Brain microvascular endothelial cell (primary cell): ENCODE results near the gene GPER1.
"Not testable (repeated sequence)": the region's sequence is repeated elsewhere in the genome, so short reads cannot be mapped to it uniquely, and the experiment has no call there.

Experiments
- DNase-seq: peaks from one replicate; pipeline ENCODE4 v3.0.0-alpha.2; 2020
- H3K27ac ChIP-seq: fragments of 250-450 bp; sonication (Bioruptor Pico); 2 replicates; pipeline ENCODE4 v1.5.1; 2020; ENCODE audit warnings: mild to moderate bottlenecking, moderate library complexity
- H3K27me3 ChIP-seq: fragments of 250-450 bp; sonication (Bioruptor Pico); replicated peaks from 2 replicates; pipeline ENCODE4 v1.5.1; 2020; ENCODE audit warnings: mild to moderate bottlenecking
- H3K36me3 ChIP-seq: fragments of 250-450 bp; sonication (Bioruptor Pico); replicated peaks from 2 replicates; pipeline ENCODE4 v1.5.1; 2020; ENCODE audit warnings: mild to moderate bottlenecking
- H3K4me3 ChIP-seq: 2 replicates; pipeline ENCODE4 v1.5.1; 2011; ENCODE audit warnings: low read depth, mild to moderate bottlenecking, control low read depth, low read length, moderate library complexity
- in situ Hi-C: cut with HindIII; loops from 2 replicates; pipeline ENCODE4 v1.10.0; 2017; ENCODE audit warnings: low sequenced_read_pairs, low pct_ligation_motif_present
- TF ChIP-seq, protein P1 (sequence below): IDR thresholded peaks from 2 replicates; pipeline ENCODE4 v1.5.1; 2011; ENCODE audit warnings: low read depth, mild to moderate bottlenecking, moderate library complexity, low read length, control low read depth, inconsistent platforms; ENCODE audit errors: missing control alignments

GPER1 gene

DNA sequence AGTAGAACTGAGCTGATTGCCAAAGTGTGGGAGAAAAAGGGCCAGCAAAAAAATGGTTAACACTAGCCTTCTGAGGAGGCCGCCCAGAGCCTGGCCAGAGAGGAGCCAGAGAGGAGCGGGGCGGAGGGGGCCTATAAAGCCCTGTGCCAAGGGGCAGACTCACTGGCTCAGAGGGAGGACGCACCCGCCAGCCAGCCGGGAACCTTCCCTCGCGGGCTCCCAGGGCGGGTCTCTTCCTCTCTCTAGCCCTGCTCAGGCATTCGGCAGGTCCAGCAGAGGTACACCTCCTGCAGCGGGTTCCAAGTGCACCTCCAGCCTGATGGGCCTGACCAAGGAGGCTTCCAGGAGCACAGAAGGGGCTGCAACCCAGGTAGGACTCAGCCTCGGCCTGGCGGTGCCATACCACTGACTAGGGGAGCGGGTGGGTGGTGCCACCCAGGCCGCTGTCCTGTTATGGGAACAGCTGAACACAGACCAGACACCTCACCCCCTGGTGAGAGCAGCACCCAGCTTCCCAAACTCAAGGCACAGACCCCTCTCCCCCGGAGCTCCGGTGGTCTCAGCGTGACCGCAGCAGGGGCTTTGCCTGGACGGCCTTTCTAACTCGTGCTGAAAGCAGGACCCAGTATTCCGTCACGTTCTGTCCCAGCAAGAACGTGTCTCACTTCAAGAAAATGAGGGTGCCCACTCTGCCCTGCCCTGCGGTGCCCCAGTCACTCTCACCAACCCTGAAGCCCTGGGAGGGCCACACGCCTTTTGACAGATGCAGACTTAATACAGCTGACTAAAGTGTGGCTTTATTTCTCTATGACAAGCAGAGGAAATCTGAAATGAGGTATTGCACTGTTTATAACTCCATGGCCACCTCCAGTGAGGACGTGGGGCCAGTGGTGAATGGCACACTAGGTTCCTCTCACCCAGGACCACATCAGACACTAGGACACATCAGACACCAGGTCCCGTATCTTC is at the start of gene GPER1:
TSS of gene GPER1 (plus strand) at position 162 of the 969 bp plus-strand sequence. CDS start 3,616 bp downstream, outside the sequence.
- Histone ChIP-seq H3K27me3 (no peaks in the 10 kb centered on the region), H3K4me3 (peak within 1 kb of the TSS; percentile 56), H3K36me3 (peaks cover 2% of the 10 kb centered on the region), H3K27ac (peak within 1 kb of the TSS; percentile 79)
- TF ChIP-seq, protein P1, sequence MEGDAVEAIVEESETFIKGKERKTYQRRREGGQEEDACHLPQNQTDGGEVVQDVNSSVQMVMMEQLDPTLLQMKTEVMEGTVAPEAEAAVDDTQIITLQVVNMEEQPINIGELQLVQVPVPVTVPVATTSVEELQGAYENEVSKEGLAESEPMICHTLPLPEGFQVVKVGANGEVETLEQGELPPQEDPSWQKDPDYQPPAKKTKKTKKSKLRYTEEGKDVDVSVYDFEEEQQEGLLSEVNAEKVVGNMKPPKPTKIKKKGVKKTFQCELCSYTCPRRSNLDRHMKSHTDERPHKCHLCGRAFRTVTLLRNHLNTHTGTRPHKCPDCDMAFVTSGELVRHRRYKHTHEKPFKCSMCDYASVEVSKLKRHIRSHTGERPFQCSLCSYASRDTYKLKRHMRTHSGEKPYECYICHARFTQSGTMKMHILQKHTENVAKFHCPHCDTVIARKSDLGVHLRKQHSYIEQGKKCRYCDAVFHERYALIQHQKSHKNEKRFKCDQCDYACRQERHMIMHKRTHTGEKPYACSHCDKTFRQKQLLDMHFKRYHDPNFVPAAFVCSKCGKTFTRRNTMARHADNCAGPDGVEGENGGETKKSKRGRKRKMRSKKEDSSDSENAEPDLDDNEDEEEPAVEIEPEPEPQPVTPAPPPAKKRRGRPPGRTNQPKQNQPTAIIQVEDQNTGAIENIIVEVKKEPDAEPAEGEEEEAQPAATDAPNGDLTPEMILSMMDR: no peak
- in situ Hi-C loops: no loop called here
- DNase-seq: no peak

DNA sequence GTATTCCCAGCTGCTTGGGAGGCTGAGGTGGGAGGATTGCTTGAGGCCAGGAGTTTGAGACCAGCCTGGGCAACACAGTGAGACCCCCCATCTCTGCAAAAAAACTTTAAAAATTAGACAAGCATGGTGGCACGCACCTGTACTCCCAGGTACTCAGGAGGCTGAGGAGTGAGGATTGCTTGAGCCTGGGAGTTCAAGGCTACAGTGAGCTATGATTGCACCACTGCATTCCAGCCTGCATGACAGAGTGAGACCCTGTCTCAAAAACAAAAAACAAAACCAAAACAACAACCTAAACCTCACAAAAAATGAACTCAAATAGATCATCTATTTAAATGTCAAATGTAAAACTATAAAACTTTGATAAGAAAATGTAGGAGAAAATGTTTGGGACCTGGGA is 47.7 kb upstream of the GPER1 start:
- in situ Hi-C loops, DNase-seq, H3K4me3 ChIP-seq, H3K27me3 ChIP-seq, H3K36me3 ChIP-seq, H3K27ac ChIP-seq: not testable (repeated sequence)

DNA sequence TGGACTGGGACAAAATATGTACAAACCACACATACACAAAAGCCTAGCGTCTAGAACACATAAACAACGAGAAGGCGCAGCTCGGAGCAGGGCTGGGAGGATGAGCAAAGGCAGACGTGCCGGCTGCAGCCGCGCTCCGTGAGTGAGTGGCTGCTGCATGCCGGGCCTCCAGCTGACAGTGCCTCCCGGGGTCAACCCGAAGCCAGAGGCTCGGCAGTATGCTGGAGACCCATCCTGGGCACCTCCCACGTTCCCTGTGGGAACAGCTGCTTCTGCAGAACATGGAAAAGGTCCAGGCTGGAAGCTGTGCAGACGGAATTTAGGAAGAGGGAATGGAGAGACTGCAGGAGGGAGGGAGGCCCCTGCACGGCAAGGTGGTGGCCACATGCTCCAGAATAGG is 47.1 kb upstream of the GPER1 start:
- Histone ChIP-seq H3K27me3 (no peaks in the 10 kb centered on the region), H3K4me3 (no peak overlapping the region), H3K36me3 (no peaks in the 10 kb centered on the region), H3K27ac (no peak overlapping the region)
- peak; percentile 52 for DNase-seq
- TF ChIP-seq, protein P1: no peak
- in situ Hi-C loops: no loop called here

DNA sequence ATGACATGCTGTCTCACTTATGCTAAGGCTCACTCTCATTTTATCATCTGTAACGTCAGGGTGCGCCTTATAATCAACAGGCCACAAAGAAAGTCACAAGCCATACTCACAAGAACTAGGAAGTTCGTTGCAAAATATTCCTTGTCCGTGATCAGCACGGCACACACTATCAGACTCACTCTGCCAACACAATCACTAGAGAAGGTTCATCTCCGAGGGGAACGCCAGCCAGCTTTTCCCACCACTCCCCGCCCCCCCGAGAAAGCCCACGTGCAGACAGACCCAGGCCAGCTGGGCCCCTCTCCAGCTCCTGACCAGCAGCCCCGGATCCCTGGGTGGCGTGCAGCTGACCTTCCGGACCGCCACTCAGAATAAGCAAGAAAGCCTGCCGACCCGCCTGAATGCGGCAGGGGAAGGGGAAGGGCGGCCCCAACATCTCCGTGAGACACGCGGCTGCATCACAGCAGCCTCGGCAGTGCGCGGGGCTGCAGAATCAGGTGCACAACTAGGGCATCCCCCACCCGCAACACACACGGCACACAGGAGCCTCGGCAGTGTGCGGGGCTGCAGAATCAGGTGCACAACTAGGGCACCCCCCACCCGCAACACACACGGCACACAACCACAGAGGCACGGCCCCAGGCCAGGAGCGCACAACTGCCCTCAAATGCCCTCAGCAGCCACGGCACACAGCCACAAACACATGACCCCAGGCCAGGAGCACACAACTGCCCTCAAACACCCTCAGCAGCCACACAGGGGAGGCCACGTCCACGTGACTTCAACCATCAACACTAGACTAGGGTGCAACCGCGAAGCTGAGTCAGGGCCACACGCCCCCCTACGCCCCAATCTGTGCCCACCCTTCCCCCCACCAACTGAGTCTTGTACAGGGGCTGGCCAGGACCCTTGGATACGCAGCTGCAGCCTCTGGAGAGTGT is 46.1 kb upstream of the GPER1 start:
- H3K4me3 ChIP-seq: no peak overlapping the region
- H3K27me3 ChIP-seq: no peaks in the 10 kb centered on the region
- no peak for DNase-seq
- in situ Hi-C loops: no loop called here
- no peaks in the 10 kb centered on the region for H3K36me3 ChIP-seq
- no peak overlapping the region for H3K27ac ChIP-seq
- TF ChIP-seq, protein P1: no peak

DNA sequence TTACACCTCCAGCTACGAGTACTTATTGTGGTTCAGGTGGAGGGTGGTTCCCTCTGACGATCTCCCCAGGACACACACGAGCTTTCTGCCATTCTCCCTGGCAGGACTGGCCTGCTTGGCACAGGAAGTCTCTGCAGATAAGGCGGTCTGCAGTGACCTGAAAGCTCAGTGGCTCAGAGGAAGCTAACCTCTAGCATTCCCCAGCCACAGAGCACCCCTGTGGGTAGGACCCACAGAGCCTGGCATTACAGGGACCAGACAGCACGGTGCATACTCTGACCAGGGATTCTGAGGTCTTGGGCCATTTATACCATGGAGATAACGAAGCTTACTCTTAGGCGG is 45.5 kb upstream of the GPER1 start:
- DNase-seq: no peak
- no peaks in the 10 kb centered on the region for H3K27me3 ChIP-seq
- no peak overlapping the region for H3K27ac ChIP-seq
- in situ Hi-C loops: no loop called here
- H3K4me3 ChIP-seq: no peak overlapping the region
- no peaks in the 10 kb centered on the region for H3K36me3 ChIP-seq
- TF ChIP-seq, protein P1: no peak
